B cell (primary cell): ENCODE data around the gene DRD3.

Experiments used
- EZH2 ChIP-seq: IDR thresholded peaks from 2 replicates; pipeline ENCODE4 v1.6.1; 2012; ENCODE audit warnings: borderline replicate concordance, low read depth, mild to moderate bottlenecking, moderate library complexity, low read length; ENCODE audit not compliant: insufficient read depth, poor library complexity, severe bottlenecking
- TF ChIP-seq, protein P1 (sequence below): fragments of 200-600 bp; IDR thresholded peaks from one replicate; pipeline ENCODE4 v1.8.0; 2022; ENCODE audit warnings: antibody characterized with exemption, mild to moderate bottlenecking

DNA sequence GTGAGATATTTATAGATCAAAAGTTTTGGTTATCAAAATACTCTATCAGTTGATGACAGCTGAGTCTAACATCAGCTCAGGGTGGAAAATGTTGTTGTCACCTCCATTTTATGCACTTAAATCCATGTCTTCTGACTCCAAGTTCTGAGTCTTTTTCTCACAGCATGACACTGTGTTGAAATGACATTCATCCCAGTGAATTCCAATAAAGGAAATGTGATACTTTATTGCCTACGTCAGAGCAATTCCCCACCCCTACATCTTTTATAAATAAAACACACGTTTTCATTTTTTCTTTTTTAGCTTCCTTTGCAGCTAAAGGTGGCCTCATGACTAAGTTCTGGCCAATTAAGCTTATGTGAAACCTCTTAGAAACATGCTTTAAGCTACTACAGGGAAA lies 10.7 kb downstream of the DRD3 start:
- TF ChIP-seq, protein P1, sequence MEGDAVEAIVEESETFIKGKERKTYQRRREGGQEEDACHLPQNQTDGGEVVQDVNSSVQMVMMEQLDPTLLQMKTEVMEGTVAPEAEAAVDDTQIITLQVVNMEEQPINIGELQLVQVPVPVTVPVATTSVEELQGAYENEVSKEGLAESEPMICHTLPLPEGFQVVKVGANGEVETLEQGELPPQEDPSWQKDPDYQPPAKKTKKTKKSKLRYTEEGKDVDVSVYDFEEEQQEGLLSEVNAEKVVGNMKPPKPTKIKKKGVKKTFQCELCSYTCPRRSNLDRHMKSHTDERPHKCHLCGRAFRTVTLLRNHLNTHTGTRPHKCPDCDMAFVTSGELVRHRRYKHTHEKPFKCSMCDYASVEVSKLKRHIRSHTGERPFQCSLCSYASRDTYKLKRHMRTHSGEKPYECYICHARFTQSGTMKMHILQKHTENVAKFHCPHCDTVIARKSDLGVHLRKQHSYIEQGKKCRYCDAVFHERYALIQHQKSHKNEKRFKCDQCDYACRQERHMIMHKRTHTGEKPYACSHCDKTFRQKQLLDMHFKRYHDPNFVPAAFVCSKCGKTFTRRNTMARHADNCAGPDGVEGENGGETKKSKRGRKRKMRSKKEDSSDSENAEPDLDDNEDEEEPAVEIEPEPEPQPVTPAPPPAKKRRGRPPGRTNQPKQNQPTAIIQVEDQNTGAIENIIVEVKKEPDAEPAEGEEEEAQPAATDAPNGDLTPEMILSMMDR, result no peak
- no peak for TF ChIP-seq EZH2
